ENCODE measurements around the gene GARRE1. TPM values are rescaled to one million over a fixed set of nuclear protein-coding genes. Genes with fewer than 3 reads are reported as not detected.

GARRE1 gene
- total RNA-seq, 1 experiment from 2014 or later: 16.9 TPM

- Histone ChIP-seq H3K27ac (ENCODE audit: low read depth, low read length) (no peak overlapping the region), H2AFZ (ENCODE audit: low read depth, low read length, poor library complexity, severe bottlenecking) (no peak overlapping the region), H3K9me2 (ENCODE audit: insufficient read depth) (no peaks in the 10 kb centered on the region), H4K20me1 (ENCODE audit: insufficient read depth) (no peaks in the 10 kb centered on the region), H3K4me2 (ENCODE audit: low read length) (peak overlapping the region; percentile 31; the same call in 1 of the 2 replicates), H3K9ac (ENCODE audit: low read length) (no peak overlapping the region), H3K79me2 (ENCODE audit: insufficient read depth, low read length) (peaks cover 42% of the 10 kb centered on the region), H3K36me3 (ENCODE audit: control insufficient read depth in 1 of 2, insufficient read depth in 2 of 2, low read length in 2 of 2) (no peaks in the 10 kb centered on the region), H3K4me3 (replicated peaks in 1 of 2; ENCODE audit: low read depth in 1 of 2, low read length in 2 of 2) (no peak overlapping the region), H3K27me3 (ENCODE audit: insufficient read depth, low read length) (no peaks in the 10 kb centered on the region), H3K4me1 (ENCODE audit: control insufficient read depth in 1 of 2, insufficient read depth in 2 of 2, low read length in 2 of 2) (peaks cover 37 to 57% of the 10 kb centered on the region in 2 experiments), H3K9me3 (ENCODE audit: control insufficient read depth in 1 of 2, insufficient read depth in 1 of 2, low read depth in 1 of 2, low read length in 2 of 2) (no peaks in the 10 kb centered on the region)
- POLR2A ChIA-PET: no interaction called here
- CTCF ChIA-PET: no interaction called here
- intact Hi-C loops (cut with micrococcal nuclease): no loop called here
- TF ChIP-seq POLR2A (IDR thresholded peaks at IDR 0.05; ENCODE audit: borderline replicate concordance, extremely low read depth, insufficient read depth, insufficient read length): no peak
- no peak for TF ChIP-seq ZBTB33 (IDR thresholded peaks at IDR 0.05; ENCODE audit: extremely low read depth, insufficient replicate concordance, low read length)
- no peak for TF ChIP-seq CEBPB (IDR thresholded peaks at IDR 0.05; ENCODE audit: low read depth)
- TF ChIP-seq REST (IDR thresholded peaks at IDR 0.05; ENCODE audit: low read depth): no peak; the same call in 1 of the 2 replicates
- no peak for TF ChIP-seq SIN3A (IDR thresholded peaks at IDR 0.05; ENCODE audit: low read depth)
- TF ChIP-seq CBX3 (IDR thresholded peaks at IDR 0.05; ENCODE audit: low read depth): no peak
- no peak for TF ChIP-seq ATF3 (IDR thresholded peaks at IDR 0.05)
- TF ChIP-seq ELF1 (IDR thresholded peaks at IDR 0.05; ENCODE audit: borderline replicate concordance, low read depth): no peak
- TF ChIP-seq RAD21 (IDR thresholded peaks at IDR 0.05; ENCODE audit: low read depth): no peak
- RAD21 ChIA-PET (ENCODE audit: low non-redundant PET in 1 of 2, low total read pairs in 2 of 2, uncharacterized antibody in 2 of 2, unreplicated experiment in 2 of 2): no interaction called here
- ATAC-seq (no peak), DNase-seq (ENCODE audit: low read depth, low spot score) (no peak)
- TSS peak; percentile 5 for BruUV-seq (replicated peaks)
Observed at GRCh38 chr19:34259367-34260095, 5.2 kb downstream of the GARRE1 start.
